HepG2 (cell line): Measurements from ENCODE around the gene IPCEF1. TPM values are rescaled to one million over a fixed set of nuclear protein-coding genes. Genes with fewer than 3 reads are reported as not detected.

ENCODE experiments used
- ATAC-seq: fragments of 200-7000 bp; cut with Tn5 transposase; 3 replicates; pipeline ENCODE4 v1.9.1; 2020; ENCODE audit warnings: mild to moderate bottlenecking, moderate library complexity
- BruUV-seq: library from RNA; stranded (reverse); fragments of 400-500 nt; replicated peaks from 2 replicates; lab custom pipeline; 2021; lab: Mats Ljungman, UMichigan
- CTCF ChIA-PET: fragments of 300-600 bp; formaldehyde crosslinking; extraction: SDS; loops from one replicate; lab custom pipeline; 2021; ENCODE audit warnings: low total read pairs, inconsistent platforms, low intra/inter-chr PET ratio; lab: Yijun Ruan, JAX
- POLR2A ChIA-PET: fragments of 350-600 bp; sonication (Branson Sonifier 250); formaldehyde crosslinking; loops from one replicate; lab custom pipeline; 2020; ENCODE audit warnings: antibody characterized with exemption, inconsistent platforms; lab: Yijun Ruan, JAX
- DNase-seq: peaks from one replicate; pipeline ENCODE4 v3.0.0-alpha.2; 2015; ENCODE audit warnings: low spot score
- FAIRE-seq: peaks from 3 replicates; lab custom pipeline; 2011; peaks lifted over from hg19 to GRCh38; lab: Jason Lieb, UNC
- H2AFZ ChIP-seq: one replicate; pipeline ENCODE4 v1.6.1; 2011; ENCODE audit warnings: low read length, inconsistent platforms
- H3K27ac ChIP-seq: fragments of 300-600 bp; 3 replicates; pipeline ENCODE4 v1.8.0; 2011; ENCODE audit warnings: mixed run types, mild to moderate bottlenecking, mixed read lengths, low read length, inconsistent platforms; ENCODE audit not compliant: insufficient read depth; ENCODE audit errors: extremely low read length
- H3K27me3 ChIP-seq, 2 experiments: fragments of 200-600 bp in 1 of 2; 2 replicates in 1 of 2; 3 replicates in 1 of 2; pipeline versions ENCODE4 v1.6.0 to v1.8.0; 2011; ENCODE audit warnings: low read length in 2 of 2, mild to moderate bottlenecking in 2 of 2, moderate library complexity in 2 of 2, inconsistent platforms in 1 of 2; ENCODE audit not compliant: insufficient read depth in 2 of 2, control insufficient read depth in 1 of 2
- H3K36me3 ChIP-seq, 2 experiments: fragments of 200-600 bp in 1 of 2; replicated peaks in 1 of 2; 2 replicates in 1 of 2; 3 replicates in 1 of 2; pipeline versions ENCODE4 v1.5.1 to v1.8.0; 2011; ENCODE audit warnings: low read length in 2 of 2, inconsistent platforms in 1 of 2; ENCODE audit not compliant: insufficient read depth in 2 of 2, control insufficient read depth in 1 of 2
- H3K4me1 ChIP-seq: 2 replicates; pipeline ENCODE4 v1.5.1; 2012; ENCODE audit warnings: low read length, inconsistent platforms; ENCODE audit not compliant: insufficient read depth
- H3K4me2 ChIP-seq: 2 replicates; pipeline ENCODE4 v1.6.0; 2011; ENCODE audit warnings: low read depth, low read length, inconsistent platforms
- H3K4me3 ChIP-seq, 3 experiments: fragments of 200-600 bp in 1 of 3; sonication (generic), shearing (Covaris generic) in 1 of 3; replicated peaks in 1 of 3; 2 replicates each; pipeline ENCODE4 v1.5.1; 2011 to 2016; ENCODE audit warnings: low read length in 3 of 3, inconsistent platforms in 2 of 3, low read depth in 2 of 3, mild to moderate bottlenecking in 2 of 3, control low read depth in 1 of 3, mixed read lengths in 1 of 3; ENCODE audit not compliant: insufficient read depth in 1 of 3
- H3K79me2 ChIP-seq: one replicate; pipeline ENCODE4 v1.6.1; 2011; ENCODE audit warnings: low read length, inconsistent platforms; ENCODE audit not compliant: insufficient read depth
- H3K9ac ChIP-seq: 2 replicates; pipeline ENCODE4 v1.6.0; 2011; ENCODE audit warnings: mild to moderate bottlenecking, low read depth, low read length, inconsistent platforms; ENCODE audit not compliant: insufficient read depth
- H3K9me3 ChIP-seq: 2 replicates; pipeline ENCODE4 v1.5.1; 2012; ENCODE audit warnings: mild to moderate bottlenecking, low read length
- H4K20me1 ChIP-seq: 2 replicates; pipeline ENCODE4 v1.6.0; 2011; ENCODE audit warnings: inconsistent platforms, mild to moderate bottlenecking, low read length, moderate library complexity; ENCODE audit not compliant: insufficient read depth
- AFF4 ChIP-seq: sonication (generic); formaldehyde crosslinking; IDR thresholded peaks from 2 replicates; pipeline ENCODE4 v1.4.0; 2020; ENCODE audit warnings: missing genetic modification reagents
- ELF1 ChIP-seq: sonication (generic); formaldehyde crosslinking; IDR thresholded peaks from 2 replicates; pipeline ENCODE4 v1.4.0; 2020; ENCODE audit warnings: missing genetic modification reagents
- HDAC1 ChIP-seq: sonication (generic); formaldehyde crosslinking; IDR thresholded peaks from 2 replicates; pipeline ENCODE4 v1.5.1; 2020; ENCODE audit warnings: mild to moderate bottlenecking, missing genetic modification reagents
- ISX ChIP-seq: sonication (generic); formaldehyde crosslinking; conservative IDR thresholded peaks from 2 replicates; pipeline ENCODE4 v1.5.0; 2020; ENCODE audit warnings: missing genetic modification reagents
- NONO ChIP-seq, 2 experiments: fragments of 450-650 bp in 1 of 2; sonication (generic) in 1 of 2; formaldehyde crosslinking in 1 of 2; IDR thresholded peaks in 1 of 2; conservative IDR thresholded peaks in 1 of 2; 2 replicates each; pipeline versions ENCODE4 v1.6.1 to v1.8.0; 2017 to 2022; ENCODE audit warnings: mild to moderate bottlenecking in 1 of 2, missing genetic modification reagents in 1 of 2, moderate library complexity in 1 of 2
- RFXAP ChIP-seq: sonication (generic); formaldehyde crosslinking; IDR thresholded peaks from 2 replicates; pipeline ENCODE4 v1.4.0; 2020; ENCODE audit warnings: missing genetic modification reagents, borderline replicate concordance
- SALL1 ChIP-seq: sonication (generic); formaldehyde crosslinking; IDR thresholded peaks from 2 replicates; pipeline ENCODE4 v1.8.0; 2022; ENCODE audit warnings: mild to moderate bottlenecking, missing genetic modification reagents
- TOE1 ChIP-seq: sonication (generic); formaldehyde crosslinking; IDR thresholded peaks from 2 replicates; pipeline ENCODE4 v1.4.0; 2020; ENCODE audit warnings: mild to moderate bottlenecking, missing genetic modification reagents
- ZBTB7B ChIP-seq: sonication (generic); formaldehyde crosslinking; IDR thresholded peaks from 2 replicates; pipeline ENCODE4 v1.4.0; 2020; ENCODE audit warnings: missing genetic modification reagents
- ZFP36 ChIP-seq: fragments of 150-350 bp; IDR thresholded peaks from 2 replicates; pipeline ENCODE4 v1.6.1; 2018; ENCODE audit warnings: borderline replicate concordance, low read length, low read depth; ENCODE audit not compliant: partially characterized antibody
- ZNF230 ChIP-seq: sonication (generic); formaldehyde crosslinking; IDR thresholded peaks from 2 replicates; pipeline ENCODE4 v1.4.0; 2020; ENCODE audit warnings: mild to moderate bottlenecking, missing genetic modification reagents
- ZNF343 ChIP-seq: sonication (generic); formaldehyde crosslinking; IDR thresholded peaks from 2 replicates; pipeline ENCODE4 v1.4.0; 2020; ENCODE audit warnings: mild to moderate bottlenecking, missing genetic modification reagents
- ZNF598 ChIP-seq: sonication (generic); formaldehyde crosslinking; IDR thresholded peaks from 2 replicates; pipeline ENCODE4 v1.5.1; 2020; ENCODE audit warnings: mild to moderate bottlenecking, missing genetic modification reagents, borderline replicate concordance
- ZNF740 ChIP-seq: sonication (generic); formaldehyde crosslinking; IDR thresholded peaks from 2 replicates; pipeline ENCODE4 v1.4.0; 2020; ENCODE audit warnings: missing genetic modification reagents
- in situ Hi-C: cut with HindIII; loops from 2 replicates; pipeline ENCODE4 v1.10.0; 2017; ENCODE audit warnings: low pct_unique_long_range_greater_than_20kb; ENCODE audit not compliant: extremely low pct_ligation_motif_present
- intact Hi-C: fragments of 100-400 bp; cut with micrococcal nuclease; formaldehyde crosslinking; loops from one replicate; pipeline ENCODE4 v1.10.0; 2022; ENCODE audit not compliant: unreplicated experiment
- polyA plus RNA-seq, 8 experiments: library from polyadenylated mRNA; depleted of rRNA in 3 of 8; stranded (reverse) in 7 of 8; unstranded in 1 of 8; fragments of >200 nt; fragmentation: Illumina TruSeq in 4 of 8; extraction: Trizol in 4 of 8; gene quantifications; 2 replicates each; pipeline versions ENCODE4 v1.2.1 to v1.2.3, GENCODE V29; 2011 to 2016; ENCODE audit warnings: low read depth in 4 of 8, missing spikeins in 1 of 8, mixed read lengths in 1 of 8; ENCODE audit not compliant: insufficient read depth in 1 of 8
- total RNA-seq, 5 experiments: library from RNA; depleted of rRNA; stranded (reverse); fragments of >200 nt; fragmentation: Illumina TruSeq; extraction: Trizol; gene quantifications; 2 replicates each; pipeline ENCODE4 v1.2.3, GENCODE V29; 2016; ENCODE audit warnings: low read depth in 1 of 5

Gene IPCEF1
- total and polyA plus RNA-seq, 2 of the 13 experiments (the other 11 are each of a cell fraction or from before 2014, with no cell fraction given): 0.03 TPM; not detected in 1

GRCh38 chr6:154157706-154158105, 198.9 kb downstream of the IPCEF1 start:
- Histone ChIP-seq H4K20me1 (no peaks in the 10 kb centered on the region), H3K9me3 (0 out of 2 replicates have a peak, but pooled peaks cover 6% of the 10 kb centered on the region), H3K27ac (no peak overlapping the region), H3K79me2 (no peaks in the 10 kb centered on the region), H3K36me3 (no peaks in the 10 kb centered on the region), H3K9ac (no peak overlapping the region), H3K4me1 (no peaks in the 10 kb centered on the region), H3K27me3 (no peaks in the 10 kb centered on the region), H2AFZ (no peak overlapping the region), H3K4me2 (no peak overlapping the region), H3K4me3 (no peak overlapping the region)
- BruUV-seq: no TSS peak
- in situ Hi-C loops: loop anchor here (10.0 to 25.0 kb wide), 3 partner anchors 207 to 505 kb away; partner anchors contain the start of gene CNKSR3
- FAIRE-seq: no peak
- no peak for DNase-seq
- ATAC-seq: no peak
- ChIA-PET CTCF (no interaction called here), POLR2A (no interaction called here)
- TF ChIP-seq SALL1: no peak
- TF ChIP-seq ZNF343 (CRISPR knock-in tag): no peak
- no peak for TF ChIP-seq NONO (IDR thresholded peaks at IDR 0.05)
- no peak for TF ChIP-seq NONO (CRISPR knock-in tag; conservative IDR thresholded peaks at IDR 0.05)
- TF ChIP-seq ZNF230 (CRISPR knock-in tag): no peak
- TF ChIP-seq ISX (CRISPR knock-in tag): no peak
- no peak for TF ChIP-seq ZFP36
- TF ChIP-seq RFXAP (CRISPR knock-in tag): no peak
- TF ChIP-seq ELF1 (CRISPR knock-in tag): no peak
- no peak for TF ChIP-seq AFF4 (CRISPR knock-in tag)
- TF ChIP-seq ZNF740 (CRISPR knock-in tag): no peak
- TF ChIP-seq HDAC1: no peak
- TF ChIP-seq ZNF598 (CRISPR knock-in tag): no peak
- TF ChIP-seq ZBTB7B (CRISPR knock-in tag): no peak
- TF ChIP-seq TOE1 (CRISPR knock-in tag): no peak
- intact Hi-C loops: loop anchor here (10.0 kb wide), 1 partner anchor 187 kb away; no protein-coding TSS in a partner anchor
